Measurements from ENCODE around the gene ITPR1. TPM values are rescaled to one million over a fixed set of nuclear protein-coding genes. Genes with fewer than 3 reads are reported as not detected.

The ITPR1 gene
- total RNA-seq, 2 experiments from 2014 or later = 48.6 to 55.6 TPM

GRCh38 chr3:4509983-4510755, 17.0 kb downstream of the ITPR1 start:
- H3K4me1 Mint-ChIP-seq = peaks cover 36% of the 10 kb centered on the region
- DNase-seq = no peak
- no peaks in the 10 kb centered on the region for H3K9me3 Mint-ChIP-seq (ENCODE audit: low read depth)
- intact Hi-C loops (cut with DNase I, micrococcal nuclease) = no loop called here
- ChIA-PET CTCF (interaction anchor here (0.6 to 4.8 kb wide), 3 partner anchors 11 to 182 kb away, joined by 3 to 28 read pairs (median 4); no protein-coding TSS in a partner anchor), POLR2A (no interaction called here)
- H3K27ac Mint-ChIP-seq = no peak overlapping the region
- H3K4me3 Mint-ChIP-seq = no peak overlapping the region
- no peak for ATAC-seq
- peaks cover 4% of the 10 kb centered on the region for H3K36me3 Mint-ChIP-seq (ENCODE audit: low read depth)
- H3K27me3 Mint-ChIP-seq = no peaks in the 10 kb centered on the region

- CTCF ChIA-PET = interaction anchor here (4.8 kb wide), 1 partner anchor 10 kb away, joined by 28 read pairs; no protein-coding TSS in a partner anchor
- ATAC-seq = no peak
- DNase-seq = no peak
- Mint-ChIP-seq H3K4me1 (peaks cover 23% of the 10 kb centered on the region), H3K4me3 (no peak overlapping the region), H3K36me3 (ENCODE audit: low read depth) (peaks cover 4% of the 10 kb centered on the region), H3K27me3 (no peaks in the 10 kb centered on the region), H3K27ac (no peak overlapping the region), H3K9me3 (ENCODE audit: low read depth) (no peaks in the 10 kb centered on the region)
- POLR2A ChIA-PET = no interaction called here
- intact Hi-C loops (cut with DNase I, micrococcal nuclease) = no loop called here
These were observed 18.5 kb downstream of the ITPR1 start for GRCh38 chr3:4511491-4512262.

- Mint-ChIP-seq H3K9me3 (ENCODE audit: low read depth) (no peaks in the 10 kb centered on the region), H3K36me3 (ENCODE audit: low read depth) (peaks cover 4% of the 10 kb centered on the region), H3K27ac (no peak overlapping the region), H3K27me3 (no peaks in the 10 kb centered on the region), H3K4me1 (peaks cover 22% of the 10 kb centered on the region), H3K4me3 (no peak overlapping the region)
- ATAC-seq = no peak
- no peak for DNase-seq
- CTCF ChIA-PET = interaction anchor here (1.1 to 1.2 kb wide), 2 partner anchors 9 to 120 kb away, joined by 3 to 4 read pairs; no protein-coding TSS in a partner anchor
- POLR2A ChIA-PET = interaction anchor here (0.6 kb wide), 1 partner anchor 72 kb away, joined by 3 read pairs; no protein-coding TSS in a partner anchor
- intact Hi-C loops (cut with DNase I, micrococcal nuclease) = no loop called here
These were observed 19.9 kb downstream of the ITPR1 start for GRCh38 chr3:4512895-4513616.

GRCh38 chr3:4514321-4514720, 21.2 kb downstream of the ITPR1 start:
- POLR2A ChIA-PET = no interaction called here
- ATAC-seq = no peak

GRCh38 chr3:4514916-4515315, 21.8 kb downstream of the ITPR1 start:
- H3K4me1 Mint-ChIP-seq = peaks cover 35% of the 10 kb centered on the region
- H3K27ac Mint-ChIP-seq = no peak overlapping the region
- DNase-seq = no peak
- no peaks in the 10 kb centered on the region for H3K36me3 Mint-ChIP-seq (ENCODE audit: low read depth)
- intact Hi-C loops (cut with DNase I, micrococcal nuclease) = loop anchor here in 1 of 2 experiments (5.0 kb wide), 2 partner anchors 67 to 163 kb away; no protein-coding TSS in a partner anchor
- ATAC-seq = no peak
- ChIA-PET POLR2A (interaction anchor here (0.7 kb wide), 1 partner anchor 1310 kb away, joined by 3 read pairs; no protein-coding TSS in a partner anchor), CTCF (interaction anchor here (0.6 to 2.7 kb wide), 4 partner anchors 10 to 164 kb away, joined by 3 to 16 read pairs (median 3); no protein-coding TSS in a partner anchor)
- H3K4me3 Mint-ChIP-seq = no peak overlapping the region
- H3K27me3 Mint-ChIP-seq = no peaks in the 10 kb centered on the region
- H3K9me3 Mint-ChIP-seq (ENCODE audit: low read depth) = no peaks in the 10 kb centered on the region

More at GRCh38 chr3:4514321-4514720, 21.2 kb downstream of the ITPR1 start:
- CTCF ChIA-PET = interaction anchor here (0.6 to 1.0 kb wide), 5 partner anchors 9 to 593 kb away, joined by 3 read pairs; no protein-coding TSS in a partner anchor
- Mint-ChIP-seq H3K27me3 (no peaks in the 10 kb centered on the region), H3K9me3 (ENCODE audit: low read depth) (no peaks in the 10 kb centered on the region), H3K27ac (no peak overlapping the region), H3K4me1 (peaks cover 29% of the 10 kb centered on the region), H3K36me3 (ENCODE audit: low read depth) (no peaks in the 10 kb centered on the region), H3K4me3 (no peak overlapping the region)
- no peak for DNase-seq
- intact Hi-C loops (cut with DNase I, micrococcal nuclease) = no loop called here

- Mint-ChIP-seq H3K27ac (no peak overlapping the region), H3K4me3 (no peak overlapping the region), H3K27me3 (no peaks in the 10 kb centered on the region), H3K9me3 (ENCODE audit: low read depth) (no peaks in the 10 kb centered on the region), H3K4me1 (peaks cover 35% of the 10 kb centered on the region), H3K36me3 (ENCODE audit: low read depth) (peaks cover 2% of the 10 kb centered on the region)
- ChIA-PET POLR2A (no interaction called here), CTCF (interaction anchor here (0.6 to 2.7 kb wide), 5 partner anchors 8 to 165 kb away, joined by 3 to 16 read pairs (median 4); no protein-coding TSS in a partner anchor)
- ATAC-seq (no peak), DNase-seq (no peak)
- intact Hi-C loops (cut with DNase I, micrococcal nuclease) = loop anchor here in 1 of 2 experiments (5.0 kb wide), 2 partner anchors 66 to 164 kb away; no protein-coding TSS in a partner anchor
These were observed 22.9 kb downstream of the ITPR1 start for GRCh38 chr3:4515916-4516579.

- H3K4me3 Mint-ChIP-seq = no peak overlapping the region
- no peaks in the 10 kb centered on the region for H3K27me3 Mint-ChIP-seq
- no peaks in the 10 kb centered on the region for H3K9me3 Mint-ChIP-seq (ENCODE audit: low read depth)
- no peak for ATAC-seq
- H3K36me3 Mint-ChIP-seq (ENCODE audit: low read depth) = peaks cover 2% of the 10 kb centered on the region
- intact Hi-C loops (cut with DNase I, micrococcal nuclease) = loop anchor here in 1 of 2 experiments (5.0 kb wide), 2 partner anchors 65 to 165 kb away; no protein-coding TSS in a partner anchor
- ChIA-PET POLR2A (no interaction called here), CTCF (interaction anchor here (0.5 to 2.7 kb wide), 5 partner anchors 9 to 479 kb away, joined by 4 to 16 read pairs (median 5); no protein-coding TSS in a partner anchor)
- H3K27ac Mint-ChIP-seq = no peak overlapping the region
- no peak for DNase-seq
- H3K4me1 Mint-ChIP-seq = peaks cover 35% of the 10 kb centered on the region
These were observed 23.9 kb downstream of the ITPR1 start for GRCh38 chr3:4517093-4517492.

GRCh38 chr3:4517643-4518311, 24.6 kb downstream of the ITPR1 start:
- ChIA-PET CTCF (interaction anchor here (0.7 to 2.7 kb wide), 8 partner anchors 10 to 167 kb away, joined by 3 to 16 read pairs (median 5); no protein-coding TSS in a partner anchor), POLR2A (no interaction called here)
- H3K36me3 Mint-ChIP-seq (ENCODE audit: low read depth) = peaks cover 2% of the 10 kb centered on the region
- peak; percentile 28 for ATAC-seq
- no peaks in the 10 kb centered on the region for H3K27me3 Mint-ChIP-seq
- intact Hi-C loops (cut with DNase I, micrococcal nuclease) = loop anchor here (2.0 to 5.0 kb wide), 4 partner anchors 23 to 165 kb away; partner anchors contain the start of gene ITPR1 (in 1 of the 2)
- H3K9me3 Mint-ChIP-seq (ENCODE audit: low read depth) = no peaks in the 10 kb centered on the region
- H3K27ac Mint-ChIP-seq = peak overlapping the region; percentile 82
- peaks cover 35% of the 10 kb centered on the region for H3K4me1 Mint-ChIP-seq
- no peak overlapping the region for H3K4me3 Mint-ChIP-seq
- DNase-seq = no peak

- H3K27ac Mint-ChIP-seq = peak overlapping the region; percentile 82
- ATAC-seq (no peak), DNase-seq (no peak)
- peaks cover 10% of the 10 kb centered on the region for H3K36me3 Mint-ChIP-seq (ENCODE audit: low read depth)
- CTCF ChIA-PET = interaction anchor here (1.0 to 6.2 kb wide), 8 partner anchors 11 to 169 kb away, joined by 3 to 28 read pairs (median 7); partner anchors contain the start of gene ITPR1
- no peak overlapping the region for H3K4me3 Mint-ChIP-seq
- POLR2A ChIA-PET = interaction anchor here (1.2 to 2.1 kb wide), 2 partner anchors 13 to 27 kb away, joined by 4 to 24 read pairs; partner anchors contain the start of gene ITPR1
- H3K9me3 Mint-ChIP-seq (ENCODE audit: low read depth) = no peaks in the 10 kb centered on the region
- H3K27me3 Mint-ChIP-seq = no peaks in the 10 kb centered on the region
- H3K4me1 Mint-ChIP-seq = peaks cover 38% of the 10 kb centered on the region
- intact Hi-C loops (cut with DNase I, micrococcal nuclease) = no loop called here
These were observed 27.1 kb downstream of the ITPR1 start for GRCh38 chr3:4520033-4520816.

All from activated CD4-positive, alpha-beta T cell treated with anti-CD3 and anti-CD28 coated beads for 36 hours (primary cell).